ENCODE measurements around the gene SPAG9.
"Not testable (repeated sequence)": the region's sequence is repeated elsewhere in the genome, so short reads cannot be mapped to it uniquely, and the experiment has no call there.

SPAG9 gene

GRCh38 chr17:50943575-50943933, 177.1 kb downstream of the SPAG9 start:
- Histone ChIP-seq H3K27me3 (replicated peaks) (no peaks in the 10 kb centered on the region), H3K4me3 (ENCODE audit: low read depth, low read length) (no peak overlapping the region), H3K27ac (no peak overlapping the region), H3K36me3 (replicated peaks) (no peaks in the 10 kb centered on the region)
- no peak for DNase-seq
- in situ Hi-C loops (cut with HindIII; ENCODE audit: low pct_ligation_motif_present, low sequenced_read_pairs) = loop anchor here (10.0 kb wide), 1 partner anchor 89 kb away; no protein-coding TSS in a partner anchor
- TF ChIP-seq, protein P1, sequence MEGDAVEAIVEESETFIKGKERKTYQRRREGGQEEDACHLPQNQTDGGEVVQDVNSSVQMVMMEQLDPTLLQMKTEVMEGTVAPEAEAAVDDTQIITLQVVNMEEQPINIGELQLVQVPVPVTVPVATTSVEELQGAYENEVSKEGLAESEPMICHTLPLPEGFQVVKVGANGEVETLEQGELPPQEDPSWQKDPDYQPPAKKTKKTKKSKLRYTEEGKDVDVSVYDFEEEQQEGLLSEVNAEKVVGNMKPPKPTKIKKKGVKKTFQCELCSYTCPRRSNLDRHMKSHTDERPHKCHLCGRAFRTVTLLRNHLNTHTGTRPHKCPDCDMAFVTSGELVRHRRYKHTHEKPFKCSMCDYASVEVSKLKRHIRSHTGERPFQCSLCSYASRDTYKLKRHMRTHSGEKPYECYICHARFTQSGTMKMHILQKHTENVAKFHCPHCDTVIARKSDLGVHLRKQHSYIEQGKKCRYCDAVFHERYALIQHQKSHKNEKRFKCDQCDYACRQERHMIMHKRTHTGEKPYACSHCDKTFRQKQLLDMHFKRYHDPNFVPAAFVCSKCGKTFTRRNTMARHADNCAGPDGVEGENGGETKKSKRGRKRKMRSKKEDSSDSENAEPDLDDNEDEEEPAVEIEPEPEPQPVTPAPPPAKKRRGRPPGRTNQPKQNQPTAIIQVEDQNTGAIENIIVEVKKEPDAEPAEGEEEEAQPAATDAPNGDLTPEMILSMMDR (IDR thresholded peaks at IDR 0.05; ENCODE audit: low read depth, low read length, missing control alignments) = no peak

DNA sequence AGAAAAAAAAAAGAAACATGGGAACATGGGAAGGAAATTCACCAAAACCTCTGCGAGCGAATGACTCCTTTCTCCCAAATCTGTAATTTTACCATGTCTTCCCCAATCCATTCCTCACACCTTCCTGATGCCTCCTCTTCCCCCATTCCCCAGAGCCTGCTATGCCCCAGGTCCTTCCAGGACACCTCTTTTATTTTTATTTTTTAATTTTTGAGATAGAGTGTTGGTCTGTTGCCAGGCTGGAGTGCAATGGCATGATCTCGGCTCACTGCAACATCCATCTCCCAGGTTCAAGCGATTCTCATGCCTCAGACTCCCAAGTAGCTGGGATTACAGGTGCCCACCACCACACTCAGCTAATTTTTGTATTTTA, 179.0 kb downstream of the SPAG9 start:
- not testable (repeated sequence) for H3K36me3 ChIP-seq (replicated peaks); H3K27ac ChIP-seq; H3K27me3 ChIP-seq (replicated peaks); H3K4me3 ChIP-seq (ENCODE audit: low read depth, low read length); DNase-seq
- in situ Hi-C loops (cut with HindIII; ENCODE audit: low pct_ligation_motif_present, low sequenced_read_pairs) = loop anchor here (10.0 kb wide), 1 partner anchor 87 kb away; no protein-coding TSS in a partner anchor

GRCh38 chr17:50939795-50940684, 180.6 kb downstream of the SPAG9 start:
- Histone ChIP-seq H3K27ac (no peak overlapping the region), H3K36me3 (replicated peaks) (no peaks in the 10 kb centered on the region), H3K27me3 (replicated peaks) (no peaks in the 10 kb centered on the region), H3K4me3 (ENCODE audit: low read depth, low read length) (no peak overlapping the region)
- TF ChIP-seq, protein P1 (IDR thresholded peaks at IDR 0.05; ENCODE audit: low read depth, low read length, missing control alignments) = no peak
- in situ Hi-C loops (cut with HindIII; ENCODE audit: low pct_ligation_motif_present, low sequenced_read_pairs) = loop anchor here (10.0 kb wide), 1 partner anchor 85 kb away; no protein-coding TSS in a partner anchor
- DNase-seq = no peak

DNA sequence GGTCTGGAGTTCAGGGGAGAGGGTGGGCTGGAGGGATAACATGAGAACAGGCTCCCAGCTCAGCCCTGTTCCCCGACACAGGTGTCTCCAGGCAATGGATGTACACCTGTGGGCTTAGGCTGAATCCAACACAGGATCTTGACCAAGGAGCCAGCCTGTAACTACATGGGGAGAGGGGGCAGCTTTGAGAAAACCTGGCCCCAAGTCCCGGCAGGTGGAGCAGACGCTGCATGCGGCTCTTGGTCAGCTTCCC, 181.2 kb downstream of the SPAG9 start:
- H3K27me3 ChIP-seq (replicated peaks) = no peaks in the 10 kb centered on the region
- H3K27ac ChIP-seq = no peak overlapping the region
- in situ Hi-C loops (cut with HindIII; ENCODE audit: low pct_ligation_motif_present, low sequenced_read_pairs) = no loop called here
- H3K36me3 ChIP-seq (replicated peaks) = no peaks in the 10 kb centered on the region
- TF ChIP-seq, protein P1 (IDR thresholded peaks at IDR 0.05; ENCODE audit: low read depth, low read length, missing control alignments) = no peak
- no peak overlapping the region for H3K4me3 ChIP-seq (ENCODE audit: low read depth, low read length)
- DNase-seq = no peak

GRCh38 chr17:50938821-50939541, 181.7 kb downstream of the SPAG9 start:
- DNase-seq = no peak
- Histone ChIP-seq H3K27me3 (replicated peaks) (no peaks in the 10 kb centered on the region), H3K4me3 (ENCODE audit: low read depth, low read length) (no peak overlapping the region), H3K27ac (no peak overlapping the region), H3K36me3 (replicated peaks) (no peaks in the 10 kb centered on the region)
- TF ChIP-seq, protein P1 (IDR thresholded peaks at IDR 0.05; ENCODE audit: low read depth, low read length, missing control alignments) = no peak
- in situ Hi-C loops (cut with HindIII; ENCODE audit: low pct_ligation_motif_present, low sequenced_read_pairs) = no loop called here

GRCh38 chr17:50935996-50936266, 184.7 kb downstream of the SPAG9 start:
- no peak for DNase-seq
- TF ChIP-seq, protein P1 (IDR thresholded peaks at IDR 0.05; ENCODE audit: low read depth, low read length, missing control alignments) = no peak
- H3K4me3 ChIP-seq (ENCODE audit: low read depth, low read length) = no peak overlapping the region
- no peak overlapping the region for H3K27ac ChIP-seq
- in situ Hi-C loops (cut with HindIII; ENCODE audit: low pct_ligation_motif_present, low sequenced_read_pairs) = no loop called here
- no peaks in the 10 kb centered on the region for H3K27me3 ChIP-seq (replicated peaks)
- H3K36me3 ChIP-seq (replicated peaks) = no peaks in the 10 kb centered on the region

All from brain microvascular endothelial cell (primary cell).